Measurements from ENCODE around the gene CRYBG1. TPM values are rescaled to one million over a fixed set of nuclear protein-coding genes. Genes with fewer than 3 reads are reported as not detected.

CRYBG1 gene
- total and polyA plus RNA-seq, 2 donors (not counting 1 experiment from before 2014, with no cell fraction given) = 9.6 to 47.0 TPM

- Histone ChIP-seq H3K4me1 (ENCODE audit: control insufficient read depth in 2 of 2, insufficient read depth in 2 of 2, low read length in 2 of 2) (no peaks in the 10 kb centered on the region), H3K79me2 (ENCODE audit: control insufficient read depth, insufficient read depth, low read length) (no peaks in the 10 kb centered on the region), H3K27ac (ENCODE audit: low read length in 2 of 2) (no peak overlapping the region), H3K4me2 (replicated peaks; ENCODE audit: low read depth, low read length, poor library complexity, severe bottlenecking) (no peak overlapping the region), H3K4me3 (ENCODE audit: control extremely low read depth in 1 of 5, extremely low read depth in 1 of 5, insufficient read depth in 1 of 5, low read depth in 2 of 5, low read length in 4 of 5) (no peak overlapping the region), H3K27me3 (replicated peaks in 1 of 4; ENCODE audit: control extremely low read depth in 1 of 4, control insufficient read depth in 3 of 4, insufficient read depth in 4 of 4, low read length in 3 of 4) (no peaks in the 10 kb centered on the region), H3K9me3 (ENCODE audit: control extremely low read depth in 1 of 3, control insufficient read depth in 2 of 3, insufficient read depth in 1 of 3, low read length in 2 of 3) (no peaks in the 10 kb centered on the region), H3K36me3 (replicated peaks in 1 of 2; ENCODE audit: control extremely low read depth in 1 of 2, control insufficient read depth in 1 of 2, extremely low read depth in 1 of 2, insufficient read depth in 2 of 2, low read length in 1 of 2) (no peaks in the 10 kb centered on the region), H3K9ac (ENCODE audit: low read length) (no peak overlapping the region), H2AFZ (ENCODE audit: insufficient read depth, low read depth, low read length, poor library complexity, severe bottlenecking) (no peak overlapping the region), H4K20me1 (ENCODE audit: control insufficient read depth, insufficient read depth, low read length, poor library complexity, severe bottlenecking) (no peaks in the 10 kb centered on the region)
- DNase-seq (no peak), ATAC-seq (ENCODE audit: low read depth) (no peak)
- Mint-ChIP-seq H3K27me3 (peaks cover 6% of the 10 kb centered on the region), H3K9me3 (ENCODE audit: insufficient read depth) (no peaks in the 10 kb centered on the region), H3K4me1 (no peaks in the 10 kb centered on the region), H3K27ac (no peak overlapping the region), H3K4me3 (no peak overlapping the region)
- TF ChIP-seq CTCF (IDR thresholded peaks at IDR 0.05) = no peak
- TF ChIP-seq EZH2 (IDR thresholded peaks at IDR 0.05; ENCODE audit: borderline replicate concordance, insufficient read depth, low read depth, low read length, poor library complexity, severe bottlenecking) = no peak
- WGBS (ENCODE audit: insufficient coverage) = 95% methylated on average over 3 of the region's 4 CpGs
- intact Hi-C loops (cut with micrococcal nuclease) = no loop called here
- ChIA-PET POLR2A (no interaction called here), CTCF (no interaction called here)
Measured at GRCh38 chr6:106469882-106470281, 109.4 kb downstream of the CRYBG1 start.

- ChIA-PET CTCF (no interaction called here), POLR2A (no interaction called here)
- no peaks in the 10 kb centered on the region for H3K36me3 ChIP-seq (replicated peaks in 1 of 2; ENCODE audit: control extremely low read depth in 1 of 2, control insufficient read depth in 1 of 2, extremely low read depth in 1 of 2, insufficient read depth in 2 of 2, low read length in 1 of 2)
- H3K27ac ChIP-seq (ENCODE audit: low read length in 2 of 2) = no peak overlapping the region
- H3K9me3 Mint-ChIP-seq (ENCODE audit: insufficient read depth) = no peaks in the 10 kb centered on the region
- no peak overlapping the region for H3K4me2 ChIP-seq (replicated peaks; ENCODE audit: low read depth, low read length, poor library complexity, severe bottlenecking)
- intact Hi-C loops (cut with micrococcal nuclease) = no loop called here
- no peak for ATAC-seq (ENCODE audit: low read depth)
- peaks cover 6% of the 10 kb centered on the region for H3K27me3 Mint-ChIP-seq
- WGBS (ENCODE audit: insufficient coverage) = no CpG with 5 or more reads among the region's 5 CpGs
- TF ChIP-seq EZH2 (IDR thresholded peaks at IDR 0.05; ENCODE audit: borderline replicate concordance, insufficient read depth, low read depth, low read length, poor library complexity, severe bottlenecking) = no peak
- TF ChIP-seq CTCF (IDR thresholded peaks at IDR 0.05) = no peak
- H3K4me1 Mint-ChIP-seq = no peaks in the 10 kb centered on the region
- no peaks in the 10 kb centered on the region for H3K79me2 ChIP-seq (ENCODE audit: control insufficient read depth, insufficient read depth, low read length)
- H3K27me3 ChIP-seq (replicated peaks in 1 of 4; ENCODE audit: control extremely low read depth in 1 of 4, control insufficient read depth in 3 of 4, insufficient read depth in 4 of 4, low read length in 3 of 4) = no peaks in the 10 kb centered on the region
- H3K27ac Mint-ChIP-seq = no peak overlapping the region
- no peak overlapping the region for H2AFZ ChIP-seq (ENCODE audit: insufficient read depth, low read depth, low read length, poor library complexity, severe bottlenecking)
- DNase-seq = no peak
- no peak overlapping the region for H3K4me3 ChIP-seq (ENCODE audit: control extremely low read depth in 1 of 5, extremely low read depth in 1 of 5, insufficient read depth in 1 of 5, low read depth in 2 of 5, low read length in 4 of 5)
- H3K4me3 Mint-ChIP-seq = no peak overlapping the region
- no peaks in the 10 kb centered on the region for H4K20me1 ChIP-seq (ENCODE audit: control insufficient read depth, insufficient read depth, low read length, poor library complexity, severe bottlenecking)
- H3K9ac ChIP-seq (ENCODE audit: low read length) = no peak overlapping the region
- H3K4me1 ChIP-seq (ENCODE audit: control insufficient read depth in 2 of 2, insufficient read depth in 2 of 2, low read length in 2 of 2) = no peaks in the 10 kb centered on the region
- H3K9me3 ChIP-seq (ENCODE audit: control extremely low read depth in 1 of 3, control insufficient read depth in 2 of 3, insufficient read depth in 1 of 3, low read length in 2 of 3) = no peaks in the 10 kb centered on the region
Measured at GRCh38 chr6:106470316-106470715, 109.8 kb downstream of the CRYBG1 start.

Data from B cell (primary cell).